Measurements from ENCODE around the gene FAM229A. TPM values are rescaled to one million over a fixed set of nuclear protein-coding genes. Genes with fewer than 3 reads are reported as not detected.

FAM229A gene
- total RNA-seq, 2 donors from 2014 or later, result 5.6 to 8.0 TPM

DNA sequence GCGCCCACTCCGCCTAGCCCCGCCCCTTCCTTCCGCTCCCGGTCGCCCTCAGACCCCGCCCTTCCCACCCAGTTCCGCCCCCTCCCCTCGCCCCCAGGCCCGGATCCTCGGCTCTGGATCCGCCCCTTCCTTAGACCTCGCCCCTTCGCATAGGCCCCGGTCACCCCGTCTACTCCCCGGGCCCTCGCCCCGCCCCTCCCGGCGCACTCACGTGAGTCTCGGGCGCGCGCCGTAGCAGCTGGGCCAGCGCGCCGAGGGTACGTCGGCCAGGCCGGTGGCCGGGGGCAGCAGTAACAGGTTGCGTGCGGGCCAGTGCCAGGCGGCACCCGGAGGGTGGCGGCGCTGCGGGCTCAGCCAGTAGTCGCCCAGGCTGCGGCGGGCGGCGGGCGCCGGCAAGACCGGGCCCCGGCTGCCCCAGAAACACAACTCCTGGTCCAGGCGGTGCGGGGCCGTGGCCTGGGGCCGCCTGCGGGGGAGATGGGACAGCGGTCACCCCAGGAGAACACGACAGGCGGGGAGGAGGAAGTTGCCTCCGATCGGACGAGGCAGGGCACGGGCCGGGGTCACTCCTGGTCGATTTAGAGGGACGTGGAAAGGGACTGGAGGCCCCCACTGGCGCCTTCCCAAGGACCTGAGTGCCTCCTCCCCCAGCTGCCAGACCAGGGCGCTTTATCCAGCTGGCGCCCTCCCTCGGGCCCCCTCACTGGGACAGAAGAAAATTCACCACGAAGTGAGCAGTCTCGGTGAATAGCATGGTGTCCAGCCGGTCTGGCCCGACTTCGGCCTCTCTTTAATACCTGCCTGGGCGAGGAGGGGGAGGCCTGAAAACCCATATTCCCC lies 10.7 kb downstream of the FAM229A start:
- H3K9ac ChIP-seq (ENCODE audit: low read depth in 2 of 2, low read length in 2 of 2), result peak overlapping the region; percentile 86 to 93
- H3K4me3 ChIP-seq, result peak overlapping the region; percentile 76
- TF ChIP-seq, protein P1, sequence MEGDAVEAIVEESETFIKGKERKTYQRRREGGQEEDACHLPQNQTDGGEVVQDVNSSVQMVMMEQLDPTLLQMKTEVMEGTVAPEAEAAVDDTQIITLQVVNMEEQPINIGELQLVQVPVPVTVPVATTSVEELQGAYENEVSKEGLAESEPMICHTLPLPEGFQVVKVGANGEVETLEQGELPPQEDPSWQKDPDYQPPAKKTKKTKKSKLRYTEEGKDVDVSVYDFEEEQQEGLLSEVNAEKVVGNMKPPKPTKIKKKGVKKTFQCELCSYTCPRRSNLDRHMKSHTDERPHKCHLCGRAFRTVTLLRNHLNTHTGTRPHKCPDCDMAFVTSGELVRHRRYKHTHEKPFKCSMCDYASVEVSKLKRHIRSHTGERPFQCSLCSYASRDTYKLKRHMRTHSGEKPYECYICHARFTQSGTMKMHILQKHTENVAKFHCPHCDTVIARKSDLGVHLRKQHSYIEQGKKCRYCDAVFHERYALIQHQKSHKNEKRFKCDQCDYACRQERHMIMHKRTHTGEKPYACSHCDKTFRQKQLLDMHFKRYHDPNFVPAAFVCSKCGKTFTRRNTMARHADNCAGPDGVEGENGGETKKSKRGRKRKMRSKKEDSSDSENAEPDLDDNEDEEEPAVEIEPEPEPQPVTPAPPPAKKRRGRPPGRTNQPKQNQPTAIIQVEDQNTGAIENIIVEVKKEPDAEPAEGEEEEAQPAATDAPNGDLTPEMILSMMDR (IDR thresholded peaks at IDR 0.05), result no peak
- peak; percentile 94 for DNase-seq
- peaks cover 3% of the 10 kb centered on the region for H3K4me1 ChIP-seq
- no peaks in the 10 kb centered on the region for H3K27me3 ChIP-seq
- peak overlapping the region; percentile 73 for H3K27ac ChIP-seq
- intact Hi-C loops (cut with DNase I), result no loop called here
- no peaks in the 10 kb centered on the region for H3K9me3 ChIP-seq
- H3K36me3 ChIP-seq, result no peaks in the 10 kb centered on the region

DNA sequence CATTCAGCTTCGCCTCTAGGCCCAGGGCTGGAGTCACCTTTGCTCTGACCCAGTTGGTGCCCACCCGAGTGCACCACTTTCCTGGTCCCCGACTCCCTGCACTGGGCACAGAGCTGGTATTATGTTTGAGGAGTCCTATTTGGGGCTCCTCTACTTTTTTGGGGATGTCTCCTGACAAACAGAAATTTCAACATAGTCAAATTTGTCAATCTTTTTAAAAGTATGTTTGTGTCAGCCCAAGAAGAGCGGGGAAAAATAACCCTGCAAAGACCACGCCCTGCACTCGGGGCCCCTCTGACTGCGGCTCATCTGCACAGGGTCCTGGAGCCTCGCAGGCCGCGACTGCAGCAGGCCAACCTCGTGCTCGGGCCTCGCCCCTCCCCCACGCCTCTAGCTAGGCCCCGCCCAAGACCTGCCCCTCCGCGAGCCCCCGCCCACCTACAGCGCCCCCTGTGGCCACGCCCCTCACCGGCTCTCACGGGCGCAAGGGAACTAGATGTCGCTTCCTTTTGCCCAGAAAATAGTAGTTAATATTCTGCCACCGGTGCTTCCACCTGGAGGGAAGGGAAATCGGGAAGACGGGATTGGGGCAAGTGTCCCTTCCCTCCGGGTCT lies 11.4 kb downstream of the FAM229A start:
- H3K4me3 ChIP-seq, result peak overlapping the region; percentile 76
- intact Hi-C loops (cut with DNase I), result no loop called here
- DNase-seq, result peak; percentile 79
- peaks cover 3% of the 10 kb centered on the region for H3K4me1 ChIP-seq
- H3K27me3 ChIP-seq, result no peaks in the 10 kb centered on the region
- no peaks in the 10 kb centered on the region for H3K36me3 ChIP-seq
- no peaks in the 10 kb centered on the region for H3K9me3 ChIP-seq
- peak overlapping the region in 1 of 2 donors; percentile 66 for H3K9ac ChIP-seq (ENCODE audit: low read depth in 2 of 2, low read length in 2 of 2)
- TF ChIP-seq, protein P1 (IDR thresholded peaks at IDR 0.05), result peak; percentile 42
- H3K27ac ChIP-seq, result peak overlapping the region; percentile 73

DNA sequence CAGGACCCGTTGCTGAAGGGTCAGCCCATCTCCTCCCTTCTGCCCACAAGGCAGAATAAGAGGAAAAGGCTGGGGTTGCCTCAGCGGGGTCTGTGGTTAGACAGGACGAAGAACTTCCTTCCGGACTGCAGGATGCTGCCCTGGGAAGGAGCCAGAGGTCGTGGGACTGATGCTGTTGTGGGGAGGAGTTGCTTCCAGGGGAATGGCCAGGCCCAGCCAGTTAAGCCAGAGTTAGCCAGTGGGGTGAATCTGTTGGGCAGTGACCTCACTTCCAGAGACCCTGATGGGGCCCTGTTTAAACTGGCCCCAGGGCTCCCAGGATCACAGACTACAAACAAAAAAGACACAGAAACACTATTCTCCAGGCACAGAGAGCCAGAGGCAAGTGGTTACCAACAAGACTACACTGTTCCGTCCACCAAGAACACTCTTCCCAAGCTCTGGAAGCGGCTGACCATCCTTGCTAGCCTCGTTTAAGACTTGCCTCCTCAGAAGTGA lies 13.0 kb downstream of the FAM229A start:
- H3K4me3 ChIP-seq, result no peak overlapping the region
- no peak overlapping the region for H3K9ac ChIP-seq (ENCODE audit: low read depth in 2 of 2, low read length in 2 of 2)
- DNase-seq, result no peak
- intact Hi-C loops (cut with DNase I), result no loop called here
- peaks cover 3% of the 10 kb centered on the region for H3K4me1 ChIP-seq
- TF ChIP-seq, protein P1 (IDR thresholded peaks at IDR 0.05), result no peak
- H3K9me3 ChIP-seq, result no peaks in the 10 kb centered on the region
- H3K36me3 ChIP-seq, result no peaks in the 10 kb centered on the region
- H3K27me3 ChIP-seq, result no peaks in the 10 kb centered on the region
- no peak overlapping the region for H3K27ac ChIP-seq

DNA sequence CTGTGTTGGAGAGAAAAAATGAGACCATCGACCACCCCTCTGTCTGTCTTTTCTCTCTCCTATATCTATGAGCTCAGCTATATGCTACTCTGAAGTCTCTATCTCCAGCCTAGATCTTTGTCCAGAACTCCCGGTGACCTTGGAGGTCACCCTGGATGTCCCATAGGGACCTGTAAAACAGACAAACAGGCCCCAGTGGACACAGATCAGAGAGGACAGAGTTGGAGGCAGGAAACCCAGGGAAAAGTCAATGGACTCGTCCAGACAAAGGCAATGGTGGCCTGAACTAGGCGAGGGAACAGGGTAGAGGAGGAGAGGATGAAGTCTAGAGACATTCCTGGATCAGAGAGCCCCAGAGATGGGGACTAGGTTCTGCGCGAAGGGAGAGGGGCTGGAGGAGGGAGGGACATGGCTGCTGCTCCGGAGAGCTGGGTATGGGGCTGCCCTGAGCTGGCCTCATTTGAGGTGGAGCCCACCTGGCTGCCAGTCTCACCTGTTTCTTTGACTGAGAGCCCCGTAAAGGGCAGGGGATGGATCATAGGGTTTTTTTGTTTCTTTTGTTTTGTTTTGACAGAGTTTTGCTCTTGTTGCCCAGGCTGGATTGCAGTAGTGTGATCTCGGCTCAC lies 15.6 kb downstream of the FAM229A start:
- no peak overlapping the region for H3K9ac ChIP-seq (ENCODE audit: low read depth in 2 of 2, low read length in 2 of 2)
- no peaks in the 10 kb centered on the region for H3K9me3 ChIP-seq
- no peaks in the 10 kb centered on the region for H3K27me3 ChIP-seq
- TF ChIP-seq, protein P1 (IDR thresholded peaks at IDR 0.05), result no peak
- no peak overlapping the region for H3K4me3 ChIP-seq
- H3K36me3 ChIP-seq, result no peaks in the 10 kb centered on the region
- intact Hi-C loops (cut with DNase I), result no loop called here
- no peaks in the 10 kb centered on the region for H3K4me1 ChIP-seq
- DNase-seq, result no peak
- H3K27ac ChIP-seq, result no peak overlapping the region

DNA sequence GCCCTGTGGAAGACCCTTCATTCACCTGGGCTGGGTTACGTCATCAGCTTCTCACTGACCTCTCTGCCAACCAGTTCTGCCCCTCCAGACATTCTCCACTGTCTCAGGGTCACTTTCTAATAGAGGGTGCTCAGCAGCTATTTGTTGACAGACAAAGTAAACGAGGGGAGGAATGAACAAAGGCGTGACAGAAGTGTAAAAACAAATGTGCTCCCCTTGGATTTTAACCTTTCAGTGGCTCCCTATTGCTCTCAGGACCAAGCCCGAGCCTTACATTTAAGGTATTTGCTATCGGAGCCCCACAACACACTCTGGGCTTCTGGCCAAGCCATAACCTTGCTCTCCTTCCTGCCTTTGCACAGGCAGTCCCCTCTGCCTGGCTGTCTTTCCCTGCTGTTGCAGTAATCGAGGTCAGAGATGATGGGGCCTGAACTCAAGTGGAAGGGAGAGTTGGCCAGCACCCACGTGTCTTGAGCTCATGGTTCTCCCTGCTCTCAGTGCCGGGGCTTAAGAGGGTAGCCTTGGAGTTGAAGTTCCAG lies 16.9 kb downstream of the FAM229A start:
- TF ChIP-seq, protein P1 (IDR thresholded peaks at IDR 0.05), result no peak
- H3K27me3 ChIP-seq, result no peaks in the 10 kb centered on the region
- H3K4me3 ChIP-seq, result no peak overlapping the region
- intact Hi-C loops (cut with DNase I), result no loop called here
- H3K36me3 ChIP-seq, result no peaks in the 10 kb centered on the region
- H3K9me3 ChIP-seq, result no peaks in the 10 kb centered on the region
- H3K27ac ChIP-seq, result no peak overlapping the region
- no peak for DNase-seq
- no peaks in the 10 kb centered on the region for H3K4me1 ChIP-seq
- no peak overlapping the region for H3K9ac ChIP-seq (ENCODE audit: low read depth in 2 of 2, low read length in 2 of 2)
